GM11168 (cell line): ENCODE results near the gene KLF16.
"Not testable (repeated sequence)": the region's sequence is repeated elsewhere in the genome, so short reads cannot be mapped to it uniquely, and the experiment has no call there.

Experiments
- in situ Hi-C: fragments of 300-500 bp; cut with MboI; formaldehyde crosslinking; loops from one replicate; pipeline ENCODE4 v1.12.0; 2022; ENCODE audit warnings: low sequenced_read_pairs; ENCODE audit not compliant: unreplicated experiment

The KLF16 gene

DNA sequence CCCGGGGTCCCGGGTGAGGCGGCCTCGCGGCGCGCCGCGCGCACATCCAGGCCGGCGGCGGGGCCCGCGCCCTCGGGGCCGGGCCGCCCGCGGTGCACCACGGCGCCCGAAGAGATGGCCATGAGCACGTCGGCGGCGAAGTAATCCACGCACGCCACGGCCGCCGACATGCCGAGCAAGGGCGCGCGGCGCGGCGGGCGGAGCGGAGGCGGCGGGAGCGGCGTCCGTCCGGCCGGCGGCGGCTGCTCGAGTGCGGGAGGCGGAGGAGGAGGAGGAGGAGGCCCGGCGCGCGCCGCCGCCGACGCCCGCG lies at the start of gene KLF16:
TSS of gene KLF16 (minus strand) at position 252 of the 310 bp plus-strand sequence. CDS start at position 170, 82 bp downstream.
- in situ Hi-C loops: no loop called here

DNA sequence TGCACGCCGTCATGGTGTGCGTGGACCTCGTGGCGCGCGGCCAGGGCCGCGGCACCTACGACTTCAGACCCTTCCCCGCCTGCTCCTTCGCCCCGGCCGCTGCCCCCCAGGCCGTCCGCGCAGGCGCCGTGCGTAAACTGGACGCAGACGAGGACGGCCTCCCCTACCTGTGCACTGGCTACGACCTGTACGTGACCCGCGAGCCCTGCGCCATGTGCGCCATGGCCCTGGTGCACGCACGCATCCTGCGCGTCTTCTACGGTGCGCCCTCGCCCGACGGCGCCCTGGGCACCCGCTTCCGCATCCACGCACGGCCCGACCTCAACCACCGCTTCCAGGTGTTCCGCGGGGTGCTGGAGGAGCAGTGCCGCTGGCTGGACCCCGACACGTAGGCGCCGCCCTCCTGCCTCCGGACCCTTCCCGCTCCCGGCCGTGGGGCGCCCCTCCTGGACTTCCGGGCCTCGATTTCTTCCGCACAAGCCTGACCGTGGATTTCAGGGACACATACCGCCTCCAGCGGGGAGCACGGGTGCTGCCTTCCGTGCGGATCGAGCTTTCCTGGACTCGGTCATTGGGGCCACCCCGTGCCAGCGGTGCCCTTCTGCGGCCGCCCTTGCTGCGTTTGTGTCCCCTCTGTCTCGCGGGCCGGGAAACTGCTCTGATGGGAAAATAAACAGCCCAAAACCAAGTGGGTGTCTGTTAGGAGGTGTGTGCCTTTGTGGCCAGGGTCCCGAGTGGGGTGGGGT lies 49.6 kb upstream of the KLF16 start:
- in situ Hi-C loops: no loop called here

DNA sequence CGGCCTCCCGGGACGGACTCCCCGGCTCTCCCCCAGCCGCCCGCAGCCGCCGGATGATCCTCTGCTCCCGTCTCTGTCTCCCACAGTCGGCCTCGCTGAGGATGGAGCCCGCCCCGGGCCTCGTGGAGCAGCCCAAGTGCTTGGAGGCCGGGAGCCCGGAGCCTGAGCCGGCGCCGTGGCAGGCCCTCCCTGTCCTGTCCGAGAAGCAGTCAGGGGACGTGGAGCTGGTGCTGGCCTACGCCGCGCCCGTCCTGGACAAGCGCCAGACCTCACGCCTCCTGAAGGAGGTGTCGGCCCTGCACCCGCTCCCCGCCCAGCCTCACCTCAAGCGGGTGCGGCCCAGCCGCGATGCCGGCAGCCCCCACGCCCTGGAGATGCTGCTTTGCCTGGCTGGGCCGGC lies 48.6 kb upstream of the KLF16 start:
- in situ Hi-C loops: no loop called here

DNA sequence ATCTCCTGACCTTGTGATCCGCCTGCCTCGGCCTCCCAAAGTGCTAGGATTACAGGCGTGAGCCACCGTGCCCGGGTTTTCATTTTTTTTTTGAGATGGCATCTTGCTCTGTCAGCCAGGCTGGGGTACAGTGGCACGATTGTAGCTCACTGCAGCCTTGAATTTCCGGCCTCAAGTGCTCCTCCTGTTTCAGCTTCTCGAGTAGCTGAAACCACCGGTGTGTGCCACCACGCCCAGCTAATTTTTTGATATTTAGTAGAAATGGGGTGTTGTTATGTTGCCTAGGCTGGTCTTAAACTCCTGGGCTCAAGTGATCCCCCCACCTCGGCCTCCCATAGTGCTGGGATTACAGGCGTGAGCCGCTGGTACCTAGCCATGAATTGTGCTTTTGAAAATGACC lies 47.7 kb upstream of the KLF16 start:
- in situ Hi-C loops: no loop called here

DNA sequence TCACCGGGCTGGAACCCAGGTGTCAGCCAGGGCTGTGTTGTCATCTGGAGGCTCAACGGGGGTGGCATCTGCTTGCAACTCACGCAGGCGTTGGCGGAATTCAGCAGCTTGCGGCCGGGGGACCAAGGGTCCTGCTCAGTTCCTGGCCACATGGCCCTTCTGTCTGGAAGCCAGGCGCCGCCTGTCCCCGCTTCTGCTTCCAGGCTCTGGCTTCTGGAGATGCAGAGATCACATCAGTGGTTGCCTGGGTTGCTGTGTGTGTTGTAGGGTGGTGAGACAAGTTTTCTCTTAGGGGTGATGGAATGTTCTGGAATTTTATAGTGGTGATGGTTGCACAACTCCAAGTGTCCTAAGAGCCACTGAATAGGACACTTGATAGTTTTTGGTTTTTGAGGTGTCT lies 46.8 kb upstream of the KLF16 start:
- in situ Hi-C loops: no loop called here

DNA sequence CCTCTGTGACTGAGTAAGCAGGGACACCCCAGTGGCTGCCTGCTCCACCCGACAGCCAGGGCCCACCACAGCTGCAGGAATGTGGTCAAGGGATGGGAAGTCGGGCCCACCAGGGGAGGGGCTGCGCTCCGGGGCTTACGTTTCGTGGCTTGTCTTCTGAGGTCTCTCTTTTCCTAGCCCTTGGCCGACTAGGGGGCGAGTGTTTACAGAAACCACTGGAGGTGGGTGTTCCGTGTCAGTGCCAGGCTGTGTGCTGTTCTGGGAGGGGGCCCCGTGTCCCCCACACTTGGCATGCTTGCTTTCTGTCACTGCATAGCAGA lies 46.3 kb upstream of the KLF16 start:
- in situ Hi-C loops: no loop called here

DNA sequence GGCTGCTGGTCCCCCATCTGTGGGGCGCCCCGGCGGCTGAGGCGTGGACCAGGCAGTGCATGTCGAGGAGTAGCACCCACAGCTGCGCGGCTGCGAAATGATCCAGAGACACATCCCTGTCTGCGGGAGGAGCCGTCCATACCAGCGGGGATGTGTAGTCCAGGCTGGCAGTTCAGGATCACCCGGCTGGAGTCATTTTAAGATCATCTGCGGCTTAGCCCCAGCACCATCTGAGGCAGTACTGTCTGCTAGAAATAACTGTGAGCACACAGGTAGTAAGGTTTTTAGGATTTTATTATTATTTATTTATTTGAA lies 44.9 kb upstream of the KLF16 start:
- in situ Hi-C loops: no loop called here

DNA sequence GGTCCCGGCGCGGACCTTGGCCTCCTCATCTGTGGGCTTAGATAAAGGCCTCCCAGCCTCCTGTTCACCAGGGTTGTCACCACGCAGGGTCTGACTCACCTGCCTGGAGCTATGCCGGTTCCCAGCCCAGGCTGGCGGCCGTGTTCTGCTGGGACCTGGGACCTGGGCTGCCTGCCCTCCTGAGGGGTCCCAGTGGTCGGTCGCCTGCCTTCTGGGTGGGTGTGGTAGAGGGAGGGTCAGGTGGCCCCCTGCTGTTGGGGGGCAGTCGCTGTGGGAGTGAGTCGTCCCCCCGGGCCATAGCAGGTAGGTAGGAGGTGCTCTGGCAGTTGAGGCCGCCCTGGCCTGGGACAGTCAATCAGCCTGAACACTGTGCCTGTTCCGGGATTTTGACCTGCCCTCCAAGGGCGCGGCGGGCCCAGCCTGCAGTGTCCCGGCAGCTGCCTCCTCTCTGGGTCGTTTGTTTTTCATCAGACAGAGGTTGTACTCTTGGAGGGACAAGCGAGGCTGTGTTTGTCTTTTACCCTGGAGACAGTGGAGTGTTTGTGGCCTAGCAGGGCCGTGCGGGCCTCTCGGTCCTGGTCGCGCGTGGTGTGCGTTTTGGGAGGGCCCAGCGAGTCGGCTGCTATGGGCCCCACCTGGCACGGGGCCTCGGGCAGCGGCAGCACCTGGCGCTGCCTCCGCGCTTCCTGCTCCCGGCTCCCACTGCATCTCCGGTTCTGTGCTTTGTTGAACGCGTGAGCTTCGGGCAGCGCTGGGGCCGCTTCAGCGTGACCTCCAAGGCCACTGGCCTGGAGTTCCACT lies 44.4 kb upstream of the KLF16 start:
- in situ Hi-C loops: no loop called here

DNA sequence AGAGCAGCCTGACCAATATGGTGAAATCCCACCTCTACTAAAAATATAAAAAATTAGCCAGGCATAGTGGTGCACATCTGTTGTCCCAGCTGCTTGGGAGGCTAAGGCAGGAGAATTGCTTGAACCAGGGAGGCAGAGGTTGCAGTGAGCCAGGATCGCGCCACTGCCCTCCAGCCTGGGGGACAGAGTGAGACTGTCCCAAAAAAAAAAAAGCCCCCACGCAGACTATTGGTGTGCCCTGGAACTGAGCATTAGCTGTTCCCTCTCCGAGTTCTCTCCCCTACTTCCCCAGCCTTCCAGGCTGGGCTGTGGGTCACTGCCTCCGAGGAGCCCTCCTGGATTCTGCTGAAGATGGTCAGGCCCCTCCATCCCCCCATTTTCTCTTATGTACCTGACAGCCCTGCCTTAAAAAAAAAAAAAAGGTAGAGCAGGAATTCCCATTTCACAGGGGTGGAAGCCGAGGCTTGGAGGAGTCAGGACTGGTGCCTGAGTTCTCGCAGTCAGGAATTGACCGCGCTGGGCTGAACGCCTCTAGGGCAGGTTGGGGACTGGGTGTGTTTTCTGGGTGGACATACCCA lies 43.7 kb upstream of the KLF16 start:
- in situ Hi-C loops: no loop called here

DNA sequence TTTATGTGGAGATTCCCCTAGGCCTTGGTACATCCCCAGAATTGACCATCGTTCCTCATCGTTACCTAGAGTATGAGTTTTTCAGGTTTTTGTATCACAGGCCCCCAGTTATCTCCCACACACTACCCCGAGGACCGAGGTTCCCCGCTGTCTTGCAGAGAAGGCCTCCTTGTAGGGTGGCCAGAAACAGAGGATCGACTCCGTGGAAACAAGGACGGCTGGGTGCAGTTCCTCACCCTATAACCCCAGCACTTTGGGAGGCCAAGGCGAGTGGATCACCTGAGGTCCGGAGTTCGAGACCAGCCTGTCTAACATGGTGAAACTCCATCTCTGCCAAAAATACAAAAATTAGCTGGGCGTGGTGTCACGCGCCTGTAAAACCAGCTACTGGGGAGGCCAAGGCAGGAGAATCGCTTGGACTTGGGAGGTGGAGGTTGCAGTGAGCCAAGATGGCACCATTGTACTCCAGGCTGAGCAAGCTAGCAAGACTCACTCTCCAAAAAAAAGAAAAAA lies 42.5 kb upstream of the KLF16 start:
- in situ Hi-C loops: no loop called here

DNA sequence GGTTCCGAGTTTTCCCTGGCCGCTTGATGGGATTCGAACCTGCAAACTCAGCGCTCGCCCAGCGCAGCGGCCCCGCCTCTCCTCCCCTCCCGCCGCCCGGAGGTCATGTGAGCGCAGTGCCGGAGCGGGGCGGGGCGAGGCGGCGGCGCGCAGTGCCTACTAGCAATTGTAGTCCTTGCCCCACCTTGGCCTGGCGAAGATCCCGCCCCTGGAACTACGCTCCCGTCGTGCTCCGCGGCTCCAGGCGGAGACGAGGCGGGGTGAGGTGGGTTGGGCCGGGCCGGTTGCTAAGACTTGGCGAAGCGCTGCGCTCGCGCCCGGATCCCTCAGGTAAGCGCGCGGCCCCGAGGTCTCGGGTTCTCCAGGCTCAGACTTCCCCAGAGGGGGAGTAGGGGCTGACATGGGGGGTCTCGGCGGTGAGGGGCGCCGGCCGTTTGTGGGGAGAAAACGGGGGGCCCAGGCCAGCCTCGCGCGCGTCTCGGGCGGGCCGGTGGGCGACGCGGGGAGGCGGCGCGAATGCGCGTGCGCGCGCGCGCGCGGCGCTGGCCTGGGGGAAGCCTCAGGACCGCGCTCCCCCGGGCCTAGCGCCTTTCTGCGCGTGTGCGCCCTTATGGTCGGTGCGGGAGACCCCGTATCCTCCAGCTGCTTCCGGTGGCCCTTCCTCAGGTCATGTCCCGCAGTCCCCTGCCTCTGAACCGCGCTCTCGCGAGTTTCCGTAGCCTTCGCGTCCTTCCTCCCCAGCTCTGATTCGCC lies 41.9 kb upstream of the KLF16 start, which contains the start of the genes ADAT3 and SCAMP4:
TSS of gene ADAT3 (plus strand) at position 290 of the 753 bp plus-strand sequence. CDS start 6,649 bp downstream, outside the sequence.
TSS of gene SCAMP4 (plus strand) at position 290 of the 753 bp plus-strand sequence. CDS start 9,621 bp downstream, outside the sequence.
- in situ Hi-C loops: no loop called here

DNA sequence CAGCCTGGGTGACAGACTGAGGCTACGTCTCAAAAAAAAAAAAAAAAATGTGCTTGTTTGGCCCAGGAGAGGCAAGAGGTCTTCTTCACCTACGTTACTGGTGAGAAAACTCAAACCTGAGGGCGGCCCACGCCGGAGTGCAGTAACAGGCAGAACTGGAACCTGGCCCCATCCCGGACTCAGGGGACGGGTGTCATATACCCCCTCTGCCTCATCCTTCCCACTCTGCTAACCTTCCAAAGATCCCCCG lies 41.4 kb upstream of the KLF16 start:
- in situ Hi-C loops: no loop called here

DNA sequence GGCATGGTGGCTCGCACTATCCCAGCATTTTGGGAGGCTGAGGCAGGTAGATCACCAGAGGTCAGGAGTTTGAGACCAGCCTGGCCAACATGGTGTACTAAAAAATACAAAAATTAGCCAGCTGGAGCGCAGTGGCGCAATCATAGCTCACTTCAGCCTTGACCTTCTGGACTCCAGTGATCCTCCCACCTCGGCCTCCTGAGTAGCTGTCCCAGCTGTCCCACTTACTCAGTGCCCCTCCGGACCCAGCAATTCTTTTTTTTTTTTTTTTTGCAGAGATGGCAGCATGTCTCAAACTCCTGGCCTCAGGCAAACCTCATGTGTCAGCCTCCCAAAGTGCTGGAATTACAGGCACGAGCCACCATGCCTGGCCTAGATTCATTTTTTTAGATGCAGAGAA lies 39.5 kb upstream of the KLF16 start:
- in situ Hi-C loops: no loop called here

DNA sequence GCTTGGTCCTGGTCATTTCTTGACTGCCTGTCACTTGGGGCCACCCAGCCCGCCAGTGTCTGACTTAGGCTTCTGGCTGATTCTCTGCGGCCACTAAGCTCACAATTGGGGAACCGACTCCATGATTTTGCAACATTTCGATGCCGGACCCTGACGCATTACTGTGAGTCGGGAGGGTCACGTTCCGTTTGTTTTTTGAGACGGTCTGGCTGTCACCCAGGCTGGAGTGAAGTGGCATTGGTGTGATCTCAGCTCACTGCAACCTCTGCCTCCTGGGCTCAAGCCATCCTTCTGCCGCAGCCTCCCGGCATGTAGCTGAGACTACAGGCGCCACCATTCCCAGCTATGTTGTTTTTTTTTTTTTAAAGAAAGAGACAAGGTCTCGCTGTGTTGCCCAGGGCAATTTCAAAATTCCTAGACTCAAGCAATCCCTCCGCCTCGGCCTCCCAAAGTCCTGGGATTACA lies 38.6 kb upstream of the KLF16 start:
- in situ Hi-C loops: no loop called here

DNA sequence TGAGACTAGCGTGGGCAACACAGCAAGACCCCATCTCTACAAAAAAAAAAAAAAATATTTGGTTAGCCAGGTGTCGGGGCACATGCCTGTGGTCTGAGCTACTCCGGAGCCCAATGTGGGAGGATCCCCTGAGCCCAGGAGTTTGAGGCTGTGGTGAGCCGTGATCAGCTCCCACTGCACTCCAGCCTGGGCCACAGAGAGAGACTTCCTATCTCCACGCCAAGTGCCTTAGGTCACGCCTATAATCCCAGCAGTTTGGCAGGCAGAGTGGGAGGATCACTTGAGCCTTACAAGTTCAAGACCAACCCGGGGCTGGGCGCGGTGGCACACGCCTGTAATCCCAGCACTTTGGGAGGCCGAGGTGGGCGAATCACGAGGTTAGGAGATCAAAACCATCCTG lies 33.1 kb upstream of the KLF16 start:
- in situ Hi-C loops: no loop called here

DNA sequence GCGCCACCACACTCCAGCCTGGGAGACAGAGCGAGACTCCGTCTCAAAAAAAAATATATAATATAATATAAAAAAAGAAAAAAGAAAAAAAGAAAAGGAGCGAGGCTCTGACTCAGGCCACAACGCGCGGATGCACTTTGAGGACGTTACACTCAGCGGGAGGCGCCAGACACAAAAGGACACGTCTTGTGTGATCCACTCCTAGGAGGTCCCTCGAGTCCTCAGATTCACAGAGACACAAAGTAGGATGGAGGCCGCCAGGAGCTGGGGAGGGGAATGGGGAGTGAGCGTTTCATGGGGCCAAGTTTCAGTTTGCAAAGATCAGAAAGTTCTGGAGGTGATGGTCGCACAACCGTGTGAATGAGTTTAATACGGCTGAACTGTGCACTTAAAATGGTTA lies 30.4 kb upstream of the KLF16 start:
- in situ Hi-C loops: no loop called here

DNA sequence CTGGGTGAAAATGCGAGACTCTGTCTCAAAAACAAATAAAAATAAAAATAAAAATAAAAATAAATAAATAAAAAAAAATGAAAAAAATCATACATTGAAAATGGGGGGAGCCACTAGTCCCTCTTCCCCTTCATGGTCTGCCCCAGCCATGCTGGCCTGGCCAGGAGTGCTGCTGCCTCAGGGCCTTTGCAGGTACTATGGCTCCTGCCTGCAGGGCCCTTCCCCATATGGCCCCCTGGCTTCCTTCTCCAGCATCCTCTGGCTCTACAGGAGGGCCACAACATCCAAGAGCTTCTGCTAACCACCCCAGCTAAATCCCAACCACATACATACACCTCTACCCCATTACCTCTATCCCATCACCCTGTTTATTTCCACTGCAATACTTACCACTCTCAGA lies 26.5 kb upstream of the KLF16 start:
- in situ Hi-C loops: no loop called here

DNA sequence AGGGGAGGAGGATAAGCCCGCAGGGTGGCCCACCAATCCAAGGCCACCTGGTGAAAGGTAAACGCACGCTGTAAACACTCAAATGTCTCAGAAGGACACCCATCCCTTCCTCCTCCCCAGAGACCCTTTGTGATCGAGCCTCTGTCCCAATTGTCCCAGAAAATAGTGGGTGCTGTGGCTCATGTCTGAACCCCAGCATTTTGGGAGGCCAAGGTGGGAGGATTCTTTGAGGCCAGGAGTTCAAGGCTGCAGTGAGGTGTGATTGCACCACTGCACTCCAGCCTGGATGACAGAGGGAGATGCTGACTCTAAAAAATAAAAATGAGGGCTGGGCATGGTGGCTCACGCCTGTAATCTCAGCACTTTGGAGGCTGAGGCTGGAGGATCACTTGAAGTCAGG lies 25.0 kb upstream of the KLF16 start:
- in situ Hi-C loops: no loop called here

DNA sequence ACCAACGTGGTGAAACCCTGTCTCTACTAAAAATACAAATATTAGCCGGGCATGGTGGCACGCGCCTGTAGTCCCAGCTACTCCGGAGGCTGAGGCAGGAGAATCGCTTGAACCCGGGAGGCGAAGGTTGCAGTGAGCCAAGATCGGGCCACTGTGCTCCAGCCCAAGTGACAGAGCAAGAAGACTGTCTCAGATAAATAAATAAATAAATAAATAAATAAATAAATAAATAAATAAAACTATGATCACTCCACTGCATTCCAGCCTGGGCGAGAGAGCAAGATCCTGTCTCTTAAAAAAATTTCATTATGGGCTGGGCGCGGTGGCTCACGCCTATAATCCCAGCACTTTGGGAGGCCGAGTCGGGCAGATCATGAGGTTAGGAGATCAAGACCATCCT lies 23.0 kb upstream of the KLF16 start:
- in situ Hi-C loops: not testable (repeated sequence)

DNA sequence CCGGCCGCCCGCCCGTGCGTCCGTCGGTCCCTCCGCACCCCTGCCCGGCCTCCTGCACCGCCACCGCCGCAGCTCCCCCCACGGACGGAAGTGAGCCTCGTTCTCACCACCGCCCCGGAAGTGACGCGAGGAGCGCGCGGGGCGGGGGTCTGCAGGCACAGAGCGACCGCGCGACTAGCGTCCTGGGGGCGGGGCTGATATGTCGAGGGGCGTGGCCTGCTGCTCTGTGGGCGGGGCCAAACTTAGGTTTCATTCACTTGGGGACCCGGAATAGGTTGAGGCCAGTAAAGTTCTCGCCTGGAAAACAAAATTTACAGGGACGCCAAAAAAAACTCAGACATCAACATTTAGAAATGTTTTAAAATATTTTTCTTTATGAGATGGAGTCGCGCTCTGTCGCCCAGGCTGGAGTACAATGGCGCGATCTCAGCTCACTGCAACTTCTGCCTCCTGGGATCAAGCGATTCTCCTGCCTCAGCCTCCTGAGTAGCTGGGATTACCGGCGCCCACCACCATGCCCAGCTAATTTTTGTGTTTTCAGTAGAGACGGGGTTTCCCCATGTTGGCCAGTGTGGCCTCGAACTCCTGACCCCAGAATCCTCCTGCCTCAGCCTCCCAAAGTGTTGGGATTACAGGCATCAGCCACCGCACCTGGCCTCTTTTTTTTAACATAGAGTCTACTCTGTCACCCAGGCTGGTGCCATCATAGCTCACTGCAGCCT lies 22.2 kb upstream of the KLF16 start, which contains the start of gene ABHD17A:
TSS of gene ABHD17A (minus strand) at position 99 of the 722 bp plus-strand sequence. CDS start 3,930 bp downstream, outside the sequence.
- in situ Hi-C loops: not testable (repeated sequence)
